NOMO-1 treated with DMSO at 0.1 percent for 48 hours (cell line): ENCODE measurements around the gene RPLP2.

ENCODE experiments used
- DNase-seq: peaks from one replicate; lab custom pipeline; 2025; ENCODE audit not compliant: unreplicated experiment; lab: John Stamatoyannopoulos, UW

RPLP2 gene

GRCh38 chr11:846496-847098 lies 36.8 kb downstream of the RPLP2 start:
- no peak for DNase-seq

DNA sequence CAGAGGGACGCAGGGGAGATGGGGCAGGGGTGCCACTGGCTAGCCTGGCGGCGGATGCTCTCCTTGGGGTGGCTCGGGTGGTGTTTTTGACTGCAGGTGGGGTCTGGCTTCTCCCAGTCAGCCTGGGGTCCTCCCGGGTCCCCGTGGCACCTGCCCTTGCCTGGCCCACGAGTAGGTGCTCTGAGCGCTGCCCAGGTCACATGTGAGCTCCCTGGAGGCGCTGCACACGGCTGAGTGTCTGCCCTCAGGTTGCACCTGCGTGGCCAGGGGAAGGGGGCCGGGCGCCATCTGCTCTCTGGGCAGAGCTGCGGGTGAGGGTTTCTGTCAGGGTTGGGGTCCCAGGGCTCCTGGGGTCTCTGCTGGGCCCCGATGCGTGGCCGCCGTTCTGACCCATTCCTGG lies 38.1 kb downstream of the RPLP2 start:
- no peak for DNase-seq

- DNase-seq, result no peak
Measured at GRCh38 chr11:848380-848931, 38.7 kb downstream of the RPLP2 start.

DNA sequence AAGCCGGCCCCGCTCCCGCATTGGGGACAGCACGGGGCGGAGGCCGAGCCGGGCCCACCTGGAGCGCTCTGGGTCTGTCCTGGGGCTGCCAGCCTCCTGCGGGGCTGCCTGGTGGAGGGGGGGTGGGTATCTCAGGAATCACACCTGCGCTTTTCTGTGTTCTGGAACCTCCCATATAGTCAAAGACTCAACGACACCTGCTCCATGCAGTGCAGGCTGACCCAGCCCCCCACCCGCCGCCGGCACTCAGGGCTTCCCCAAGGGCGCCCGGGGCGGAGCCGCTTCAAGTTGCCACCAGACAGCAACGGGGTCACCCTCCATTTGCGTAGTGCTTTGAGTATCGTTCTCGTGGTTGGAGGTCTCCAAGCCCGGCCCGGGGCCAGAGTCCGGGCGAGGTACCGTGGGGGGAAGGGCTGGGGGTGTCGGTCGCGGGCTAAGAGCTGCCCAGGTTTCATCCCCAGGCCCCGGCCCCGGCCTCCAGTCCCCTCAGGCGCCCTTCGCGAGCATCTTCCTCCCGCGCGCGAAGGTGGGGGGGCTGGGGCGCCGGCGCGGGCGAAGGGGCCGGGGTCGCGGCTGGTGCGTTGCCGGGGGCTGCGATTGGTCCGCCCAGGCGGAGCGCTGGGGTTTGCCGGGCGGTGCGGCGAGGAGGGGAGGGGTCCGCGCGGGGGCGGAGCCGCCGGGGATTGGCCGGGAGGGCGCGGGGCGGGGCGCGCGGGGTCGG lies 39.5 kb downstream of the RPLP2 start:
- DNase-seq, result no peak

- DNase-seq, result no peak
Measured at GRCh38 chr11:849951-850774, 40.4 kb downstream of the RPLP2 start.

DNA sequence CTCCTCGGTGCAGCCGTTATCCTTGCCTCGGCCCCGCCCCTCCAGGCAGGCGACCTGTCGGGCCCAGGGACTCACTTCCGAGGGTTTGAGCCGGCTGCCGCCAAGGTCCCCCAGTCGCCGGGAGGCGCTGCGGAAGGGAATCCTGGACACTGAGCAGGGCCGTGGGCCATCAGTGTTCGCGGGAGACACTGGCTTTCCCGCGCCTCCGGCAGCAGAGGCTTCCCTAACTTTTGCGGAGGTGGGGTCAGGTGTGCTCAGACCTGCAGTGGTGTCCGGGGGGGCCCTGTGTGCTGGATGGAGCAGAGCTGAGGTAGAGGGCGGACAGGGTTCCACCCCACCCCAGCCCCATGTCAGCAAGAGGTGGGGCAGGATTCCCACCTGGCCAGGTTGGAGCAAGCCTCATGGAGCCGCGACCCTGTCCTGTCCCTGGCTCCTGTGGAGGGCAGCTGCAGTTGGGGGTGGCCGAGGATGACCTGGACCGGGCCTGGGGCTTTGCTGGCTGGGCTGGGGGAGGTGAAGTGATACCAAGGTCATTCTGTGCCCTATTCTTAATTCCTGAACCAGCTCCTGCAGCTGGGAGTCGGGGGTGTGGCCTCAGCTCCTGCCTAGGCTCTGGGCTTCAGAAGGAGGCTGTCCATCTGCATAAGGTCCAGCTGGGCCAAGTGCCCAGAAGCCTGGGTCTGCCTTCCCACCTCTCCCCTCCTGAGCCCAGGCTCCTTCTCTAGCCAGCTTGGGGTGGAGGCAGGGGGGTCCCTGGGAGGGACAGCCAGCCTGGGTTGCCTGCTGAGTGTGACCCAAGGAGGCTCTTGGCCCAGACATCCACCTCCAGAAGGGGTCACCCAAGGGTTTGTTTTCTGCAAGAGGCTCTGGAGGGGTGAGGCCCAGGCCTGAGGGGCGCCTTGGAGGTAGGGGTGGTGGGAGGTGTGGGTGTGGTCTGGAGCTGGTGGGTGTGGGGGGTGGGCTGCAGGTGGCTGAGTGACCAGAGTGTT lies 41.3 kb downstream of the RPLP2 start:
- DNase-seq, result no peak

- no peak for DNase-seq
Measured at GRCh38 chr11:852762-853161, 43.0 kb downstream of the RPLP2 start.

- no peak for DNase-seq
Measured at GRCh38 chr11:853682-854448, 44.1 kb downstream of the RPLP2 start.

DNA sequence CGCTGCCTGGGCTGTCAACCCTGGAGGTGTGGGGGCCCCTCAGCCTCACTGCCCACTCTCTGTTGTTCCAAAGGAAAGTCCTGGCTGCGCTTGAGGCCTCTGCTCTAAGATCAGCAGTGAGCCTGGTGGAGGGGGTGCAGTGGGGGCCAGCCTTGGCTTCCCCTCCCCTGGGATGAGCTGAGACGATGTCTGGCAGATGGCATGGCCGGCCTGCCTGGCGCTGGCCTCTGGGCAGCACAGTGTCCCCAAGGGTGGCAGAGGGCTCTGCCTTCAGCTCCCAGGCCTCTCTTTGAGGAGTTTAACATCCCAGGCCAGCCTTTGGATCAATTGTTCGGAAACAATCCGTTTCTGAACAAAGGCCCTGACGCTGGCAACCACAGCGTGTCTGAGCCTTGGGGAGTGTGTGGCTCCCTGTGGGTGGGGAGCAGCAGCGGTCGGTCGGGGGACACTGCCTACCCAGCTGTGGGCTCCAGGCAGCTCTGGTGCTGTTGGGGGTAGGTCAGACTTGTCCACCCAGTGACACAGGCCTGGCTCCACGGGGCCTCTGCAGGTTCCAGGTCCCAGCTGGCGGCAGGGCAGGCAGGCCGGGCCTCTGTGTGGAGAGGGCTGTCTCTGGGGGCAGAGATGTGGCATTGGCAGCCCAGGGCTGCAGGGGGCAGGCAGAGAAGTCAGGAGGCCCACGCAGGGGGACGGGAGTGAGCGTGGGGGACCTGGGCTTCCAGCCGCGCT lies 45.0 kb downstream of the RPLP2 start:
- no peak for DNase-seq

DNA sequence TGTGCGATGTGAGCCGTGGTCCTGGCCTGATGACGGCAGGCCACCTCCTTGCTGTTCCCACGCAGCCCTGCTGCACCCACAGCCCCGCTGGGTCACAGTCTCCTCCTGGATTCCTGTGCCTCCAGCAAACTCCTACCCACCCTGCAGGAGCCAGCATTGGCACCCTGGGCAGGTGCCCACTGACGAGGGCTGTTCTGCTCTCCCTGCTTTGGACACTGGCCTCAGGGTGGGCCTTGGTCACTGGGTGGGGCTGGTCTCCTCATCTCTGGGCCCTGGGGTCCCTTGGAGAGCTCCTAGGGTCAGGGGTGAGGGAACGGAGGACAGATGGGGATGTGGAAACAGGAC lies 45.5 kb downstream of the RPLP2 start:
- no peak for DNase-seq

DNA sequence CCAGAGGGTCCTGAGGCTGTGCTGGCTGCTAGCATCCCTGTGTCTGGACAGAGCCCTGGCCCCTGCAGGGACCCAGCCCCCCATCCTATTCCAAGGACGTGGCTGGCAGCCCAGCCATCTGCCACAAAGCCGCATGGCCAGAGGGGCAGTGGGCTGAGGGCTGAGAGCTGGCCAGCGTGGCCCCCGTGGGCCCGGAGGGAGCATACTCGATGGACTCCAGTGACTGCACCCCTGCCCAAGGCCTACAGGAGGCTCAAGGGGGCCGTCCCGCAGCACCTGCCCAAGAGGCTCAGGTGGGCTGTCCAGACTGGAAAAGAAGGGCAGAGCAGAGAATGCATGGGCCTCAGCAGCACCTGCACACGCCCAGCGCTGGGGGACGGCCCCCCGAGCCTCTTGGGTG lies 46.0 kb downstream of the RPLP2 start:
- no peak for DNase-seq

GRCh38 chr11:856397-856796 lies 46.6 kb downstream of the RPLP2 start:
- DNase-seq, result no peak

DNA sequence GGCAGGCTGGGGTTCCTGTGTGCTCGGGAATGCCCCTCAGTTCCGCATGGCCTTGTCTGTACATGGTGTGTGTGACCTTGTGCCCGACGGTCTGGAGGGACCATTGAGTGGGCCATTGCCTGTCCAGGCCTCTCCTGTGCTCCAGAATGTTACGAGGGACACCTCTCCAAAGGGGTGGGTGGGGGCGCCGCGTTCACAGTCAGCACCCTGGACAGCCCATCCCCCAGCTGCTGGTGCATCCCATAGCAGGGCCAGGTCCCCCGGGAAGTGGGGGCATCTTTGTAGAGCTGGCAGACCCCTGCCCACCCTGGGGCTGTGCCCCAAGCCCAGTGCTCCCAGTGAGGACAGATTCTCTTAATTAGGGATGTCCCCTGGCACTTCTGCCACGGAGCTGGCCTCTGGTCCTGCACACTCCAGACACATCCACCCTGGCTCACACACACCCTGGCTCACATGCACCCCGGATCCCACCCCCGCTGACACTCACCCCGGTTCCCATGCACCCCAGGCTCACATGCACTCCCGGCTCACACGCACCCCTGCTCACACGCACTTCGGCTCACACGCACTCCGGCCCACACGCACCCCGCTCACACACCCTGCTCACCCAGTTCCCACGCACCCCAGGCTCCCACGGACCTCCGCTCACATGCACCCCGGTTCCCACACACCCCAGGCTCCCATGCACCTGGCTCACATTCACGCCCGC lies 48.4 kb downstream of the RPLP2 start:
- no peak for DNase-seq

DNA sequence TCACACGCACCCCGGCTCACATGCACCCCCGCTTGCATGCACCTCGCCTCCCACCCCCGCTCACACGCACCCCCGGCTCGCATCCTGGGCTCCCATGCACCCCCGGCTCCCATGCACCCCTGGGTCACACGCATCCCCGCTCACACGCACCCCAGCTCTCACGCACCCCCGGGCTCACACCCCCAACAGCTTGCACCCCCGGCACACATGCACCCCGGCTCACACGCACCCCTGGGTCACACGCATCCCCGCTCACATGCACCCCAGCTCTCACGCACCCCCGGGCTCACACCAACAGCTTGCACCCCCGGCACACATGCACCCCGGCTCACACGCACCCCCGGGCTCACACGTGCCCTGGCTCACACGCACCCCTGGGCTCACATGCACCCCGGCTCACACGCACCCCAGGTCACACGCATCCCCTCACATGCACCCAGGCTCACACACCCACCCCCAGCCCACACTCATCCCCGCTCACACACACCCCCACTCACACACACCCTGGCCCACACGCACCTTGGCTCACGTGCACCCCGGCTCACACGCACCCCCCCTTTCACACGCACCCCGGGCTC lies 49.1 kb downstream of the RPLP2 start:
- DNase-seq, result no peak

DNA sequence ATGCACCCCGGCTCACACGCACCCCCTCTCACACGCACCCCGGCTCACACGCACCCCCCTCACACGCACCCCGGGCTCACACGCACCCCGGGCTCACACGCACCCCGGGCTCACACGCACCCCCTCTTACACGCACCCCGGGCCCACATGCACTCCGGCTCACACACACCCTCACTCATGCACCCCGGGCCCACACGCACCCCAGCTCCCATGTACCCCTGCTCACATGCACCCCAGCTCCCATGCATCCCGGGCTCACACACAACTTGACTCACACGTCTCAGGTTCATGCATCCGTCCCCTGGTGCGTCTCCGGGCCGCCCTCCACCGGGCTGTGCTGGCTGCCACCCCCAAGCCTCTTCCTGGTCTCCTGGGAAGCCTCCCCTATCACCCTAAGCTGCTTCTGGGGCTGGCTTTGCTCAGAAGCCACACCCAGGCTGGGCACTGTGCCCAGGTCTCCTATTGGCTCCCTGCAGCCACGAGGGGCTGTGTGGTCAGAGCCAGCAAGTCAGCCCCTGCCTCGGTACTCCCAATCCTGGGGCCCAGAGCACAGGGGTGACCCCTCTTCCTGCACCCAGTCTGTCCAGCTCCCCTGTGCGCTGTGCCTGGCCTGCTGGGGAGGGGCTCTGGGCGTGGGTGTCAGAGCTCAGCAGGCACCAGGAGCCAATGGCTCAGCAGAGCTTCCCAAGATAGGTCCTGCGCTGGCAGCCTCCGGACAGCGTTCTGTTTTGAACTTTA lies 49.8 kb downstream of the RPLP2 start:
- no peak for DNase-seq

DNA sequence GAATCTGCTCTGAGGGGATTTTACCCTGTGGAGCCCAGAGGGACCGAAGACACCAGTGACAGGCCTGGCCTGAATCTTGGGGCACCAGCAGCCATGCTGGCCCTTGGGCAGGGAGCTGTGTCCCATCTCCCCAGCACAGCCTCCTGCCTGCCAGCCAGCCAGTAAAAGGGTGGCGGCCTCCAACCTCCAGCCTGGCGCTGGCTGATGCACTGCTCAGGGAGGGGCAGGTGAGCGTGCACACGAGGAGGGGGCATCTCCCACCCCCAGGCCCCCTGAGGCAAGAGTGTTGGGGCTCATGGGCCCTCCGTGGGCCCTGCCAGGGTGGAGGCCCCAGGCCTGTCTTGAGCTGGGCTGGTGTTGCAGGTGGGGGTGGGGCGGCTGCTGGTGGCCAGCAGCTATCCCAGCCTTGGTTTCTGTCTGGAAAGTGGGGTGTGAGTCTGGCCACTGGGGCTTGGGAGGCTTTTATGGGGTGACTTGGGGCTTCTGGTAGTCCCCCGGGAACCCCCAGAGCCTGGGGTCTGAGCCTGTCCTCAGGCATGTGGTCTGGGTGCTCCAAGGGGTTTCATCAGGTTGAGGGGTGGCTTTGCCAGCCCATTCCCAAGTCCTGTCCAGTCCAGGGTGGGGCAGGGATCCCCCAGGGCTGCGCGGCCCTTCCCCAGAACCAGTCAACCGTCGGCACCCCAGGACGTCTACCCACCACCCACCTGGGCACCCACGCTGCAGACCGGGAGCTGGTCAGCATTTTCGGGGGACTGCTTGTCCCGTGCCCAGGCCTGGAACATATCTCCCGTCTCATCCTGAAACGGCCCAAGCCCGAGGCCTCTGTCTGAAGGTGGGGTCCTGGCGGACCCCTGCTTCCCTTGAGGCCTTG lies 50.7 kb downstream of the RPLP2 start:
- no peak for DNase-seq

- no peak for DNase-seq
Measured at GRCh38 chr11:861105-861479, 51.3 kb downstream of the RPLP2 start.
